PC-3 (cell line): ENCODE measurements around the gene PSMA7. TPM values are rescaled to one million over a fixed set of nuclear protein-coding genes. Genes with fewer than 3 reads are reported as not detected.

Experiments
- ATAC-seq: fragments of 200-7000 bp; cut with Tn5 transposase; 2 replicates; pipeline ENCODE4 v1.9.1; 2020; ENCODE audit warnings: mild to moderate bottlenecking, moderate library complexity
- BruUV-seq: library from RNA; stranded (reverse); fragments of 400-500 nt; replicated peaks from 2 replicates; lab custom pipeline; 2021; lab: Mats Ljungman, UMichigan
- CTCF ChIA-PET: fragments of 300-600 bp; sonication (Branson Sonifier 250); formaldehyde crosslinking; loops from one replicate; lab custom pipeline; 2022; ENCODE audit warnings: antibody characterized with exemption; lab: Charles Lee
- POLR2A ChIA-PET: fragments of 300-600 bp; sonication (Branson Sonifier 250); formaldehyde crosslinking; loops from one replicate; lab custom pipeline; 2022; ENCODE audit warnings: antibody characterized with exemption; ENCODE audit not compliant: unreplicated experiment; lab: Charles Lee
- DNase-seq: peaks from one replicate; pipeline ENCODE4 v3.0.0-alpha.2; 2015
- H2AFZ ChIP-seq: fragments of 300-600 bp; sonication (generic); 2 replicates; pipeline ENCODE4 v1.6.0; 2016; ENCODE audit warnings: antibody characterized with exemption, low read length
- H3F3A ChIP-seq: fragments of 300-600 bp; sonication (generic); one replicate; pipeline ENCODE4 v1.6.0; 2017; ENCODE audit warnings: antibody characterized with exemption, low read length, control low read depth, mild to moderate bottlenecking; ENCODE audit not compliant: unreplicated experiment
- H3K27ac ChIP-seq: fragments of 300-600 bp; sonication (generic); 2 replicates; pipeline ENCODE4 v1.5.1; 2016; ENCODE audit warnings: mild to moderate bottlenecking, low read length
- H3K27me3 ChIP-seq: fragments of 300-600 bp; sonication (generic); 2 replicates; pipeline ENCODE4 v1.6.1; 2016; ENCODE audit warnings: low read length, mixed read lengths
- H3K36me3 ChIP-seq: fragments of 300-600 bp; sonication (generic); 2 replicates; pipeline ENCODE4 v1.6.1; 2016; ENCODE audit warnings: low read depth, mixed run types, low read length, mixed read lengths
- H3K4me1 ChIP-seq: fragments of 300-600 bp; sonication (generic); 2 replicates; pipeline ENCODE4 v1.5.1; 2016; ENCODE audit warnings: low read length; ENCODE audit not compliant: insufficient read depth
- H3K4me2 ChIP-seq: fragments of 300-600 bp; sonication (generic); 2 replicates; pipeline ENCODE4 v1.6.0; 2016; ENCODE audit warnings: low read length
- H3K4me3 ChIP-seq: fragments of 300-600 bp; sonication (generic); 2 replicates; pipeline ENCODE4 v1.5.1; 2016; ENCODE audit warnings: mild to moderate bottlenecking, low read length, mixed read lengths
- H3K79me2 ChIP-seq: fragments of 300-600 bp; sonication (generic); 2 replicates; pipeline ENCODE4 v1.6.1; 2017; ENCODE audit warnings: low read length, mixed read lengths
- H3K9ac ChIP-seq: fragments of 300-600 bp; sonication (generic); 2 replicates; pipeline ENCODE4 v1.6.0; 2016; ENCODE audit warnings: mild to moderate bottlenecking, low read length
- H3K9me2 ChIP-seq: fragments of 300-600 bp; sonication (generic); replicated peaks from 2 replicates; pipeline ENCODE4 v1.6.1; 2016; ENCODE audit warnings: mixed run types, low read length, mixed read lengths
- H3K9me3 ChIP-seq: fragments of 300-600 bp; sonication (generic); 2 replicates; pipeline ENCODE4 v1.6.1; 2016; ENCODE audit warnings: low read length, mixed read lengths
- H4K20me1 ChIP-seq: fragments of 300-600 bp; sonication (generic); 2 replicates; pipeline ENCODE4 v1.6.1; 2016; ENCODE audit warnings: low read length, mixed read lengths
- EZH2 ChIP-seq: fragments of 300-600 bp; sonication (generic); IDR thresholded peaks from one replicate; pipeline ENCODE4 v1.6.1; 2017; ENCODE audit warnings: antibody characterized with exemption, mild to moderate bottlenecking, low read length; ENCODE audit not compliant: unreplicated experiment
- EZH2phosphoT487 ChIP-seq: fragments of 300-600 bp; sonication (generic); IDR thresholded peaks from 2 replicates; pipeline ENCODE4 v1.6.1; 2018; ENCODE audit warnings: mild to moderate bottlenecking, antibody characterized with exemption, low read length, borderline replicate concordance
- intact Hi-C: fragments of 100-400 bp; cut with micrococcal nuclease; formaldehyde crosslinking; loops from 2 replicates; pipeline ENCODE4 v1.9.0; 2023
- total RNA-seq: library from RNA; depleted of rRNA; stranded (reverse); fragments of >200 nt; gene quantifications from 2 replicates; pipeline ENCODE4 v1.2.3, GENCODE V29; 2014
- TF ChIP-seq, protein P1 (sequence below): fragments of 300-600 bp; sonication (generic); conservative IDR thresholded peaks from 2 replicates; pipeline ENCODE4 v1.5.1; 2017; ENCODE audit warnings: antibody characterized with exemption, low read depth, mild to moderate bottlenecking, low read length

PSMA7 gene
- total RNA-seq, 1 experiment from 2014 or later = 751 TPM

GRCh38 chr20:62120990-62121775, 22.0 kb downstream of the PSMA7 start:
- no peaks in the 10 kb centered on the region for H3K27me3 ChIP-seq
- BruUV-seq = TSS peak; percentile 79
- ChIA-PET POLR2A (interaction anchor here (0.6 to 1.4 kb wide), 3 partner anchors 23 to 54 kb away, joined by 5 to 10 read pairs (median 6); no protein-coding TSS in a partner anchor), CTCF (interaction anchor here (1.0 kb wide), 1 partner anchor 21 kb away, joined by 3 read pairs; no protein-coding TSS in a partner anchor)
- H3K27ac ChIP-seq = peak overlapping the region; percentile 78
- H3K36me3 ChIP-seq = peaks cover 10% of the 10 kb centered on the region; the same call in 1 of the 2 replicates
- H3K9me2 ChIP-seq = no peaks in the 10 kb centered on the region
- ATAC-seq (peak; percentile 11), DNase-seq (peak; percentile 50)
- peak overlapping the region; percentile 85 for H3K4me3 ChIP-seq
- no peak for TF ChIP-seq EZH2
- TF ChIP-seq, protein P1, sequence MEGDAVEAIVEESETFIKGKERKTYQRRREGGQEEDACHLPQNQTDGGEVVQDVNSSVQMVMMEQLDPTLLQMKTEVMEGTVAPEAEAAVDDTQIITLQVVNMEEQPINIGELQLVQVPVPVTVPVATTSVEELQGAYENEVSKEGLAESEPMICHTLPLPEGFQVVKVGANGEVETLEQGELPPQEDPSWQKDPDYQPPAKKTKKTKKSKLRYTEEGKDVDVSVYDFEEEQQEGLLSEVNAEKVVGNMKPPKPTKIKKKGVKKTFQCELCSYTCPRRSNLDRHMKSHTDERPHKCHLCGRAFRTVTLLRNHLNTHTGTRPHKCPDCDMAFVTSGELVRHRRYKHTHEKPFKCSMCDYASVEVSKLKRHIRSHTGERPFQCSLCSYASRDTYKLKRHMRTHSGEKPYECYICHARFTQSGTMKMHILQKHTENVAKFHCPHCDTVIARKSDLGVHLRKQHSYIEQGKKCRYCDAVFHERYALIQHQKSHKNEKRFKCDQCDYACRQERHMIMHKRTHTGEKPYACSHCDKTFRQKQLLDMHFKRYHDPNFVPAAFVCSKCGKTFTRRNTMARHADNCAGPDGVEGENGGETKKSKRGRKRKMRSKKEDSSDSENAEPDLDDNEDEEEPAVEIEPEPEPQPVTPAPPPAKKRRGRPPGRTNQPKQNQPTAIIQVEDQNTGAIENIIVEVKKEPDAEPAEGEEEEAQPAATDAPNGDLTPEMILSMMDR = no peak
- TF ChIP-seq EZH2phosphoT487 = no peak
- intact Hi-C loops = loop anchor here (5.0 kb wide), 1 partner anchor 109 kb away; no protein-coding TSS in a partner anchor
- H3F3A ChIP-seq = no peaks in the 10 kb centered on the region
- H3K79me2 ChIP-seq = peaks cover 21% of the 10 kb centered on the region
- H3K4me2 ChIP-seq = peak overlapping the region; percentile 97
- peak overlapping the region; percentile 73 for H3K9ac ChIP-seq
- H4K20me1 ChIP-seq = peaks cover 13% of the 10 kb centered on the region
- peak overlapping the region; percentile 97 for H2AFZ ChIP-seq
- no peaks in the 10 kb centered on the region for H3K9me3 ChIP-seq
- peaks cover 14% of the 10 kb centered on the region; the same call in 1 of the 2 replicates for H3K4me1 ChIP-seq

GRCh38 chr20:62120365-62120762, 22.8 kb downstream of the PSMA7 start:
- TF ChIP-seq EZH2 = no peak
- TF ChIP-seq, protein P1 = no peak
- TF ChIP-seq EZH2phosphoT487 = no peak
- DNase-seq = no peak
- H3K9ac ChIP-seq = no peak overlapping the region
- H3K4me2 ChIP-seq = no peak overlapping the region
- POLR2A ChIA-PET = no interaction called here
- H3K36me3 ChIP-seq = peaks cover 4% of the 10 kb centered on the region; the same call in 1 of the 2 replicates
- no peaks in the 10 kb centered on the region for H3K9me3 ChIP-seq
- H2AFZ ChIP-seq = no peak overlapping the region
- H3K9me2 ChIP-seq = no peaks in the 10 kb centered on the region
- intact Hi-C loops = loop anchor here (5.0 kb wide), 1 partner anchor 108 kb away; no protein-coding TSS in a partner anchor
- BruUV-seq = no TSS peak
- H3K4me1 ChIP-seq = peaks cover 14% of the 10 kb centered on the region; the same call in 1 of the 2 replicates
- no peaks in the 10 kb centered on the region for H3F3A ChIP-seq
- CTCF ChIA-PET = no interaction called here
- H3K27me3 ChIP-seq = no peaks in the 10 kb centered on the region
- peaks cover 21% of the 10 kb centered on the region for H3K79me2 ChIP-seq
- no peak for ATAC-seq
- H3K4me3 ChIP-seq = no peak overlapping the region
- peaks cover 13% of the 10 kb centered on the region for H4K20me1 ChIP-seq
- no peak overlapping the region for H3K27ac ChIP-seq
